IMR-90 (cell line): ENCODE data around the gene ZBTB4. TPM values are rescaled to one million over a fixed set of nuclear protein-coding genes. Genes with fewer than 3 reads are reported as not detected.

ENCODE experiments used
- ATAC-seq: fragments of 200-7000 bp; cut with Tn5 transposase; 2 replicates; pipeline ENCODE4 v1.9.1; 2020; ENCODE audit warnings: low read depth, mild to moderate bottlenecking, moderate library complexity
- BruUV-seq: library from RNA; stranded (reverse); fragments of 400-500 nt; replicated peaks from 2 replicates; lab custom pipeline; 2021; lab: Mats Ljungman, UMichigan
- CTCF ChIA-PET: fragments of 300-600 bp; formaldehyde crosslinking; extraction: SDS; loops from one replicate; lab custom pipeline; 2021; ENCODE audit warnings: antibody characterized with exemption; lab: Yijun Ruan, JAX
- POLR2A ChIA-PET: fragments of 300-600 bp; sonication (Branson Sonifier 250); formaldehyde crosslinking; loops from one replicate; lab custom pipeline; 2022; ENCODE audit warnings: antibody characterized with exemption; ENCODE audit not compliant: unreplicated experiment; lab: Charles Lee
- DNase-seq: peaks from one replicate; pipeline ENCODE4 v3.0.0; 2013
- H2AFZ ChIP-seq: replicated peaks from 2 replicates; pipeline ENCODE3; 2013; ENCODE audit warnings: low read length, mild to moderate bottlenecking; ENCODE audit not compliant: poor library complexity
- H2AK5ac ChIP-seq: 2 replicates; pipeline ENCODE4 v1.6.1; 2013; ENCODE audit warnings: low read depth, low read length, inconsistent platforms
- H2AK9ac ChIP-seq: replicated peaks from 2 replicates; pipeline ENCODE3; 2013; ENCODE audit warnings: mild to moderate bottlenecking, low read depth, low read length, moderate library complexity; ENCODE audit not compliant: poor library complexity
- H2BK120ac ChIP-seq: 2 replicates; pipeline ENCODE4 v1.6.1; 2013; ENCODE audit warnings: low read depth, low read length, inconsistent platforms
- H2BK15ac ChIP-seq: 3 replicates; pipeline ENCODE4 v1.6.1; 2013; ENCODE audit warnings: low read depth, low read length, inconsistent platforms
- H2BK20ac ChIP-seq: 2 replicates; pipeline ENCODE4 v1.6.1; 2013; ENCODE audit warnings: low read depth, mild to moderate bottlenecking, inconsistent platforms, low read length, moderate library complexity
- H2BK5ac ChIP-seq: 2 replicates; pipeline ENCODE4 v1.6.1; 2013; ENCODE audit warnings: mild to moderate bottlenecking, low read depth, low read length, inconsistent platforms; ENCODE audit not compliant: poor library complexity, severe bottlenecking
- H3K14ac ChIP-seq: replicated peaks from 2 replicates; pipeline ENCODE4 v1.6.1; 2013; ENCODE audit warnings: low read depth, low read length, inconsistent platforms
- H3K18ac ChIP-seq: 2 replicates; pipeline ENCODE4 v1.6.1; 2013; ENCODE audit warnings: low read depth, low read length, control low read depth
- H3K23ac ChIP-seq: 2 replicates; pipeline ENCODE4 v1.6.1; 2013; ENCODE audit warnings: low read depth, low read length, inconsistent platforms
- H3K27ac ChIP-seq: 2 replicates; pipeline ENCODE4 v1.5.1; 2013; ENCODE audit warnings: mild to moderate bottlenecking, control low read depth, low read length; ENCODE audit not compliant: insufficient read depth
- H3K27me3 ChIP-seq: 2 replicates; pipeline ENCODE4 v1.6.1; 2013; ENCODE audit warnings: low read length; ENCODE audit not compliant: control insufficient read depth, insufficient read depth
- H3K36me3 ChIP-seq: 2 replicates; pipeline ENCODE4 v1.6.1; 2013; ENCODE audit warnings: low read length, mixed read lengths; ENCODE audit not compliant: control insufficient read depth, insufficient read depth
- H3K4ac ChIP-seq: 2 replicates; pipeline ENCODE4 v1.6.1; 2013; ENCODE audit warnings: low read depth, low read length, inconsistent platforms
- H3K4me1 ChIP-seq: 2 replicates; pipeline ENCODE4 v1.6.1; 2013; ENCODE audit warnings: low read length, mixed read lengths; ENCODE audit not compliant: control insufficient read depth, insufficient read depth
- H3K4me2 ChIP-seq: 2 replicates; pipeline ENCODE4 v1.6.1; 2013; ENCODE audit warnings: low read depth, mild to moderate bottlenecking, control low read depth, low read length, moderate library complexity
- H3K4me3 ChIP-seq: 2 replicates; pipeline ENCODE4 v1.5.1; 2013; ENCODE audit warnings: low read depth, mild to moderate bottlenecking, control low read depth, low read length, moderate library complexity; ENCODE audit not compliant: insufficient read depth
- H3K56ac ChIP-seq: 2 replicates; pipeline ENCODE4 v1.6.1; 2013; ENCODE audit warnings: low read length, inconsistent platforms; ENCODE audit not compliant: insufficient read depth; ENCODE audit errors: extremely low read depth
- H3K79me1 ChIP-seq, 2 experiments: 2 replicates each; pipeline ENCODE4 v1.6.1; 2013; ENCODE audit warnings: low read length in 2 of 2, inconsistent platforms in 1 of 2, low read depth in 1 of 2
- H3K9ac ChIP-seq: 2 replicates; pipeline ENCODE4 v1.6.1; 2013; ENCODE audit warnings: low read depth, low read length, control low read depth
- H3K9me1 ChIP-seq: 2 replicates; pipeline ENCODE4 v1.6.1; 2013; ENCODE audit warnings: low read length, inconsistent platforms; ENCODE audit not compliant: insufficient read depth
- H3K9me3 ChIP-seq: 2 replicates; pipeline ENCODE4 v1.6.1; 2013; ENCODE audit warnings: low read length; ENCODE audit not compliant: control insufficient read depth, insufficient read depth
- H4K20me1 ChIP-seq: 2 replicates; pipeline ENCODE4 v1.6.1; 2013; ENCODE audit warnings: low read length, inconsistent platforms; ENCODE audit not compliant: insufficient read depth
- H4K5ac ChIP-seq: 2 replicates; pipeline ENCODE4 v1.6.1; 2013; ENCODE audit warnings: mild to moderate bottlenecking, low read depth, low read length, control low read depth
- H4K8ac ChIP-seq, 2 experiments: 2 replicates each; pipeline ENCODE4 v1.6.1; 2013; ENCODE audit warnings: low read depth in 2 of 2, low read length in 2 of 2, control low read depth in 1 of 2, inconsistent platforms in 1 of 2
- H4K91ac ChIP-seq: 2 replicates; pipeline ENCODE4 v1.6.1; 2013; ENCODE audit warnings: low read depth, low read length, inconsistent platforms; ENCODE audit not compliant: insufficient read depth
- CEBPB ChIP-seq: IDR thresholded peaks from 2 replicates; pipeline ENCODE4 v1.6.1; 2012; ENCODE audit warnings: low read depth, low read length, improper control_type of control experiment
- MAFK ChIP-seq: IDR thresholded peaks from 2 replicates; pipeline ENCODE4 v1.6.1; 2012; ENCODE audit warnings: low read depth, low read length, improper control_type of control experiment
- WGBS, 2 experiments: methylation state at CpG; one replicate each; pipeline versions ENCODE4 v1.1.5 to v1.1.7; 2013; ENCODE audit warnings: missing lambda C conversion rate in 2 of 2; ENCODE audit not compliant: insufficient read length in 1 of 2; ENCODE audit errors: extremely low coverage in 2 of 2; 5-methylcytosine and 5-hydroxymethylcytosine counted together
- dilution Hi-C: fragments of 300-500 bp; cut with HindIII; formaldehyde crosslinking; loops from one replicate; pipeline ENCODE4 v1.14.3; 2018; ENCODE audit warnings: low sequenced_read_pairs; ENCODE audit not compliant: unreplicated experiment
- in situ Hi-C: fragments of 300-500 bp; cut with MboI; formaldehyde crosslinking; loops from 3 replicates; pipeline ENCODE4 v1.14.3; 2019; ENCODE audit warnings: low sequenced_read_pairs, inconsistent platforms, mixed read lengths
- intact Hi-C: fragments of 100-400 bp; cut with micrococcal nuclease; formaldehyde crosslinking; loops from 2 replicates; pipeline ENCODE4 v1.10.0; 2022
- polyA plus RNA-seq, 3 experiments: library from polyadenylated mRNA; depleted of rRNA; stranded (reverse); fragments of >200 nt; gene quantifications; 2 replicates each; pipeline ENCODE4 v1.2.3, GENCODE V29; 2012; ENCODE audit warnings: low replicate concordance in 1 of 3
- total RNA-seq: library from RNA; depleted of rRNA; stranded (reverse); fragments of >200 nt; gene quantifications from 2 replicates; pipeline ENCODE4 v1.2.3, GENCODE V29; 2012

The ZBTB4 gene
- total and polyA plus RNA-seq, 2 of the 4 experiments (the other 2 are of a cell fraction), result 6.3 to 20.3 TPM

- in situ Hi-C loops, result no loop called here
- peak overlapping the region; percentile 52 for H2AK9ac ChIP-seq
- no peak overlapping the region for H4K91ac ChIP-seq
- no peak overlapping the region for H3K4me3 ChIP-seq
- peak; percentile 40 for ATAC-seq
- H3K56ac ChIP-seq, result no peak overlapping the region
- no TSS peak for BruUV-seq
- no peak overlapping the region for H4K8ac ChIP-seq
- no peak overlapping the region for H2BK20ac ChIP-seq
- peaks cover 12% of the 10 kb centered on the region; the same call in 1 of the 2 replicates for H3K4me1 ChIP-seq
- no peak overlapping the region for H3K9ac ChIP-seq
- H3K27me3 ChIP-seq, result no peaks in the 10 kb centered on the region
- H3K9me1 ChIP-seq, result peaks cover 27% of the 10 kb centered on the region
- 0 out of 2 replicates have a peak overlapping the region, but pooled peaks have one; percentile 15 for H3K23ac ChIP-seq
- H3K9me3 ChIP-seq, result no peaks in the 10 kb centered on the region
- H2BK120ac ChIP-seq, result no peak overlapping the region
- no peak overlapping the region for H2BK15ac ChIP-seq
- peaks cover 23% of the 10 kb centered on the region for H3K36me3 ChIP-seq
- TF ChIP-seq MAFK (no peak), CEBPB (peak; percentile 38)
- intact Hi-C loops, result no loop called here
- H3K27ac ChIP-seq, result no peak overlapping the region
- H4K5ac ChIP-seq, result no peak overlapping the region
- dilution Hi-C loops, result no loop called here
- H3K18ac ChIP-seq, result no peak overlapping the region
- peaks cover 76% of the 10 kb centered on the region for H4K20me1 ChIP-seq
- CTCF ChIA-PET, result no interaction called here
- H3K4ac ChIP-seq, result no peak overlapping the region
- no peak overlapping the region for H2AFZ ChIP-seq
- H2AK5ac ChIP-seq, result no peak overlapping the region
- H3K4me2 ChIP-seq, result no peak overlapping the region
- peaks cover 9 to 79% of the 10 kb centered on the region in 2 experiments for H3K79me1 ChIP-seq
- no peak for DNase-seq
- POLR2A ChIA-PET, result interaction anchor here (0.5 kb wide), 1 partner anchor 28 kb away, joined by 8 read pairs; no protein-coding TSS in a partner anchor
- H3K14ac ChIP-seq, result no peak overlapping the region
- WGBS, 2 experiments, result 33% methylated on average over 4 of the region's 12 CpGs; no CpG with 5 or more reads in 1 of the 2 experiments
- no peak overlapping the region for H2BK5ac ChIP-seq
These were observed 10.5 kb downstream of the ZBTB4 start for GRCh38 chr17:7468804-7469389.
